IPS-11a (cell line): ENCODE data around the gene NCK1.

ENCODE experiments used
- H3K4me3 ChIP-seq: one replicate; pipeline ENCODE4 v1.5.1; 2013; ENCODE audit warnings: low read depth, low read length, control low read depth

Gene NCK1

GRCh38 chr3:136943436-136943835 lies 81.4 kb downstream of the NCK1 start:
- H3K4me3 ChIP-seq = no peak overlapping the region

GRCh38 chr3:136946978-136947377 lies 85.0 kb downstream of the NCK1 start:
- H3K4me3 ChIP-seq = no peak overlapping the region

- no peak overlapping the region for H3K4me3 ChIP-seq
Observed at GRCh38 chr3:136947477-136947876, 85.5 kb downstream of the NCK1 start.

DNA sequence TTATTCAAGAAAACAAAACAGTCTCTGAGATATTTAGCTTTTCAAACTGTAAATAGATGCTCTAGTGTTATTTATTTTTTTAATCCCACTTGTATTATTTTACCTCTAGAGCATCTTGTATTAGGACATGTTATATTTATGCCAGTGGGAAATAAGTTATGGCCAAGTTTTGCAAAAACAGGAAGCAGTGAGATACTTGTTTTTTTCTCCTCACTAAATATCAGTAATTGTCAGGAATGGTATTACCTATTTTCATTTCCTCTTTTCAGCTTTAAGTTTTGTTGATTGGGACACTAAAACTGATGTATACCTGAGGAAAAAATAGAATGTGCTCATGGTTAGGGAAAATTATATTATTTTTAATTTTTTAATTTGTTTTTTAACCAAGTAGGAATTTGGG lies 87.1 kb downstream of the NCK1 start:
- H3K4me3 ChIP-seq = no peak overlapping the region

- no peak overlapping the region for H3K4me3 ChIP-seq
Observed at GRCh38 chr3:136949708-136950107, 87.7 kb downstream of the NCK1 start.

DNA sequence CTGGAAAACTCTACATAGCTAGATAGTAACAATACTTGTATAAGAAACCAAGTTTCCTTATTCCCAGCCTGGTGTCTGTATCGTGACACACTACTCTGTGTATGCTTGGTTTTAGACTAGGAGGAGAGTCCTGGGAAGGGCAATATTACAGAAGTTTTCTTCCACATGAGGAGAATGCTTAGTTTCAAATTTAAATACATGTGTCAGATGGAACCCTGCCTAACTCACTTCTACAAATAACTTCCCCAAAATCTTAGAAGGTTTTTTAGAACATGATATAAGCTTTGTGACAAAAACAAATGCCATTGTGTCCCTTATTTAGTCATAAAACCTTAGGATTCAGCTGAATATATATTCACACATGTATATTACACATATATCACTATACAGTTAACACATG lies 88.6 kb downstream of the NCK1 start:
- H3K4me3 ChIP-seq = no peak overlapping the region

DNA sequence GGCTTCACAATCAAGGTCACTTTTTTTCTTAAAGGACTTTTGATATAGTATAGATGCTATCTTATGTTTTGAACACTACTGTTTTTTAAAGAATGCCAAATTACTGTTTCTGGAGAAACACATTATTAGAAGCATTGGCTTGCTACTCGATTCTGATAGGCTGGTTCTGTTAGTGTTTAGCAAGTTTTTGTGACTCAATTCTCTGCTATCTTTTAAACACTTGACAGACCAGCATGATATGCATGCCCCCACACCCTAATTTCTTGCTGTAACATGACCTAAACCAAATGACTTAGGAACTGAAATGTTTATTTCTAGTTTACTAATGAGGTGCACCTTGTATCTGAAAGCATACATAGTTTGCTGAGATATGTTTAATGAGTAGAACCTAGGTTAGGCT lies 90.3 kb downstream of the NCK1 start:
- H3K4me3 ChIP-seq = no peak overlapping the region

- H3K4me3 ChIP-seq = no peak overlapping the region
Observed at GRCh38 chr3:136954251-136954650, 92.2 kb downstream of the NCK1 start.

DNA sequence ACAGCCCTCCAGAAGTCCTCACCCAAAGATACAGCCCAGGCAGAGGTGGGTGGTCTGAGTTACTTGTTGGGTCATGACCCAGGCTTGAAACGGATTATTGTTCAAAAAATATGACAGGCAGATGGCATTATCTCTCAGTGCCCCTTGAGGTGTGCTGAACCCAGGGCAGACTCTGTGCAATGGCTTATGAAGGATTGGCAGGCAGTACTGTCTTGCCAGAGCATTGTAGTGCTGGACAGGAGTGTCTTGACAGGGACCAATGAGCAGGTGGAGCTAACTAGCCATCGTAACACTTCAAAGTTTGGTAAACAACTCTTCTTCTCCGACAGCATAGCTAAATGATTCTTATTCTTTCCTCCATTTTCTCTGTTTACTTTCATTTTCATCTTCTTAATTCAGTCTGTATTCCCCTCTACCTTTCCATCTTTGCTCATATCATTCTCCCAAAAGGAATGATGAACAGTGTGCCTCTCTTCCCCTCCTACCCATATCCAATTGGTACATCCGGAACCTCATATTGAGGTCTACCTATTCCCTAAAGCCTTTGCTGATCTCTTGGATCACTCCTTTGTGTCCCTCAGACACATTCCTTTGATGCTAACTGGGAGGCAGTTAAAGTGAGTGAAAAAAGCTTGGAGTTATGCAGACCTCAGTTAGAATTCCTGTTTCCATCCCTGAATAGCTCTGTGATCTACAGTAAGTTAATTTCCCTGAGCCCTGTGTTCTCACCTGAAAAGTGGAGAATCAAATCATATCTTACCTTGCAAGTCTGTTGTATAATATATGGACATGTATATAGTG lies 93.2 kb downstream of the NCK1 start:
- no peak overlapping the region for H3K4me3 ChIP-seq

DNA sequence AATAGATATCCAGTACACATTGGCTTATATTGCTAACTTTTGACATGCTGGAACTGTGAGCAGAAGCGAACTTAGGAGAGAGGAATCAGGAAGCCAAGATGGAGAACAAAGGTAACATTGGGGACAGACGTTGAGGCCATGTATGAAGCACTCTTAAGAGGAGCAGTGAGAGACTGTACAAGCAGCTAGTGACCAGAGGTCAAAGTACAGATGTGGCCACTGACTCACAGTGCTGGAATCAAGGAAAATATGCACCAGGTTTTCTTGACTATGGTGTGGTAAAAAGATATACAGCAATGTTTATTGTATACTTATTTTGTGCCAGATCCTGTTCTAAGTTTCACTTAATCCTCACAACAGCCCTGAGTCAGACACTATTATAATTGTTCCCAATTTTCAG lies 93.8 kb downstream of the NCK1 start:
- H3K4me3 ChIP-seq = no peak overlapping the region

GRCh38 chr3:136956971-136957370 lies 95.0 kb downstream of the NCK1 start:
- H3K4me3 ChIP-seq = no peak overlapping the region

DNA sequence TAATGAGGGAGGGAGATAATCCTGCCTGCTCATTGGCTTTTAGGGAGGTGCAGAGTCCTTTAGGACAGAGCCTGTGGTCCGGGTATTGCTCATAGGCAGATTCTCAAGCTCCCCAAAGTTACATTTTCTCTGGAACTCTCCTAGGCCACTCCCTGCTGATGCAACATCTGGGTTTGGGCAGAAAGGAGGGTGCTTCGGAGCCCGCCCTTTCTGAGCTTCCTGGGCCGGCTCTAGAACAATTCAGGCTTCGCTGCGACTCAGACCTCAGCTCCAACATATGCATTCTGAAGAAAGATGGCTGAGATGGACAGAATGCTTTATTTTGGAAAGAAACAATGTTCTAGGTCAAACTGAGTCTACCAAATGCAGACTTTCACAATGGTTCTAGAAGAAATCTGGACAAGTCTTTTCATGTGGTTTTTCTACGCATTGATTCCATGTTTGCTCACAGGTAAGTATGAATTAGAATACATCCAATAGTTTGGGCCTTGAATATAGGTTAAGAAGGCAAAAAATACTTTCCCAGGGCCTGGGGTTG lies 95.8 kb downstream of the NCK1 start, which contains the start of gene IL20RB:
Gene IL20RB, plus strand, starts transcription at position 233 of the 538 bp plus-strand sequence. Its CDS starts 131 bp downstream, at position 364.
- no peak within 1 kb of the TSS for H3K4me3 ChIP-seq

GRCh38 chr3:136958939-136959338 lies 96.9 kb downstream of the NCK1 start:
- no peak overlapping the region for H3K4me3 ChIP-seq

DNA sequence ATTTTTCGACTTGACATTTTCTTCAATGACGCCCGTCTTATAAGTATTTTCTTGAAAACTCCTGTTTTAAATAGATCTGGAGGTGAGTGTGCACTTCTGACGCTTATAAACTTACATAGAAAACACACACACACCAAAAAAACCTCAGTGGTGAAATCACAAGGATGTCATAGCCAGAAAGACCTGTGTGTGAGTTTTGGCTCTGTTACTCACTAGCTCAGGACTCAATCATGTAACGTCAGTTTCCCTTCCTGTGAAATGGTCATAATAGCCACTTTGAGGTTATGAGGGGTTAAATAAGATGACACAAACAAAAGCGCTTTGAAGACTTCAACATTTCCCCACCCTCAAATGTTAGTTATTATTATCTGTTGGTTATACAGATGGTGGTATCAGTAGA lies 97.6 kb downstream of the NCK1 start:
- no peak overlapping the region for H3K4me3 ChIP-seq

DNA sequence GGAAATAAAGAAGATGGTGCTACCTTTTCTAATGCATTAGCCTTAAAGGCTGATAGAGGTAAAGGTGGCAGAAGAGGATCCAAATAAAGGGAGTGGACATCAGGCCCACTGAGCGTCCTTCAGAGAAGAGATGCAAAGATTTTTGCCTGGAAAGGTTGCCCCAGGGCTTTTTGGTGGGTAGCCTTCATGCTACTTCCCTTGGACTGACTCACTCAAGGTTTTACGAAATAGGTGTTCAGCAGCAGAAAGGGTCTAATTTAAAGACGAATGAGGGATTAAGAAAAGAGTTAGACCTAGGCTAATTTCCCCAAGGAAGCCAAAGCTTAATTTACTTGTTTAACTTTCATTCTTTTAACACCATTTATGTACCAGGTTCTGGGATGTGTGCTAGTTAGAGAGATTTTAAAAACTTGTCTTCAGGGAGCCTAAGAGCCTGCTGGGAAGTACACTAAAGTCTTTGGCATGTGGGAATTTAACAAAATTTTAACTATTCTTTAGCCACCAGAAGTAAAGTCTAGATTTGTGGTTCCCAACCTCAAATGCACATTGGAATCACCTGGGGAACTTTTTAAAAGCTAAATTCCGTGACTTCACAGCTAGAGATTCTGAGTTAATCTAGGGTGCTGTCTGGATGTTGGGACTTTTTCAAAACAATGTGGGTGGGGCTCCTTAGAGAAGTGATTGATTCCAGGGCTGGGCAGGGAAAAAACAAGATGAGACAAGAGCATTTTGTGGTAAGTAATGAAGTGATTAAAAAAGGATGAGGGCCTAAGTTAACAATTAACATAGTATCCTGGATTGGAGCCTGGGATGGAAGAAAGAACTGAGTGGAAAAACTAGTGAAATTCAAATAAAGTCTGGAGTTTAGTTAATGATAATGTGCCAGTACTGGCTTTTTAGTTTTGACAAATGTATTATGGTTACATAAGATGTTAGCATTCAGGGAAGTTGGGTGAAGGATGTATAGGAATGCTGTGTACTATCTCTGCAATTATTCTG lies 99.1 kb downstream of the NCK1 start:
- no peak overlapping the region for H3K4me3 ChIP-seq

DNA sequence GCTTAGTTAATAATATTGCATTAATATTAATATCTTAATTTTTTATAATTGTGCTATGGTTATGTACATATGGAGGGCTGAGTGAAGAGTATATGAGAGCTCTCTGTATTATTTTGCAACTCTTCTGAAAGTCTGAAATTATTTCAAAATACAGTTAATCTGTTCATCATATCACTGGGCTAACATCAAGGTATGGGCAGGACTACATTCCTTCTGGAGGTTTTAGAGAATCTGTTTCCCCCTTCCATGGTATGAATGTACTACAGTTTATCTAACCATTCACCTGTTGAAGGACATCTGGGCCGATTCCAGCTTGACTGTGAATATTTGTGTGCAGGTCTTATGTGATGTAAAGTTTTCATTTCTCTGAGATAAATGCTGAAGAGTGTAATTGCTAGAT lies 100.9 kb downstream of the NCK1 start:
- no peak overlapping the region for H3K4me3 ChIP-seq

DNA sequence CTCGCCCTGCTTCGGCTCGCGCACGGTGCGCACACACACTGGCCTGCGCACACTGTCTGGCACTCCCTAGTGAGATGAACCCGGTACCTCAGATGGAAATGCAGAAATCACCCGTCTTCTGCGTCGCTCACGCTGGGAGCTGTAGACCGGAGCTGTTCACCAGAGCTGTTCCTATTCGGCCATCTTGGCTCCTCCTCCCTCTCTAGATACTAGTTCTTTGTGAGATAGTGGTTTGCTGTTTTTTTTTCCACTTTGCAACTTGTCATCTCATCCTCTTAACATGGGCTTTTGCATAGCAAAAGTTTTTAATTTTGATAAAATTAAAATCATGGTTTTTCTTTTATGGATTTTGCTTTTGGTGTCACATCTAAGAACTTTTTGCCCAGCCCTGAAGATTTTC lies 107.5 kb downstream of the NCK1 start:
- peak overlapping the region; percentile 21 for H3K4me3 ChIP-seq

DNA sequence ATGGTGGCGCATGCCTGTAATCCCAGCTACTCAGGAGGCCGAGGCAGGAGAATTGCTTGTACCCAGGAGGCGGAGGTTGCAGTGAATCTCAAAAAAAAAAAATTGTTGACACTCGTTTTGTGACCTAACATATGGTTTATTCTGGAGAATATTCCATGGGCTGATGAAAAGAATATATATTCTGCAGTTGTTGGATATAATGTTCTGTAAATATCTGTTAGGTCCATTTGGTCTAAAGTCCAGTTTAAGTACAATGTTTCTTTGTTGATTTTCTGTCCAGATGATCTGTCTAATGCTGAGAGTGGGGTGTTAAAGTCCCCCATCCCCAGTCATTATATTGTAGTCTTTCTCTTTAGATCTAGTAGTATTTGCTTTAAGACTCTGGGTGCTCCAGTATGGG lies 111.3 kb downstream of the NCK1 start:
- H3K4me3 ChIP-seq = no peak overlapping the region

DNA sequence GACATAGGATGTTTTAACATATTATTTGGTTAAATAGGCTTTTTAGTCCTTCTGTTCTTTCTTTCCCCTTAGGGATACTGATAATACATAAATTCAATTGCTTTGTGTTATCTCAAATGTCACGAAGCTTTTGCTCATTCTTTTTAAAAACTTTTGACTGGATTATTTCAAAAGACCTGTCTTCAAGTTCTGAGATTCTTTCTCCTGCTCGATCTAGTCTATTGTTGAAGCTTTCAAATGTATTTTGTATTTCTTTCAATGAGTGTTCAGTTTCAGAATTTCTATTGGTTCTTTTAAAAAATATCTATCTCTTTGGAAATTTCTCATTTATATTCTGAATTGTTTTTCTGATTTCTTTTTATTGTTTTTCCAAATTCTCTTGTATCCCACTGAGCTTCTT lies 112.7 kb downstream of the NCK1 start:
- H3K4me3 ChIP-seq = no peak overlapping the region

DNA sequence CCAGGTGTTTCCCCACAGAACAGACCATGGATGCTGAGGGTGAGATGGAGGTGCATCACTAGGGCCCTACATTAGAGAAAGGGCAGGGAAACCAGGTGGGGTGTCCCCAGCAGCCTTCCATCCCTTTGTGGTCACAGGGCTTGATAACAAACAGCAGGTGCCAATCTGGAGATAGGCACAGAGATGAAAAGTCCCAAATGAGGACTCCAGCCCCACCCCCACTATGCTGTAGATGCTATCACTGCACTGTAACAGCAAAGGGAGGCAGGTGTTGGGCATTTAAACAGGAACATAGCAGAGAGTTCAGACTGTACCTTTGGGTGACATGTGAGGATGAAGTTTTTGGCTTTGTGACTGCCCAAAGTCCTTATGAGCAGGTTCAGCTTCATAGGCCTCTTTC lies 117.2 kb downstream of the NCK1 start:
- H3K4me3 ChIP-seq = no peak overlapping the region

GRCh38 chr3:136979684-136980083 lies 117.7 kb downstream of the NCK1 start:
- no peak overlapping the region for H3K4me3 ChIP-seq

DNA sequence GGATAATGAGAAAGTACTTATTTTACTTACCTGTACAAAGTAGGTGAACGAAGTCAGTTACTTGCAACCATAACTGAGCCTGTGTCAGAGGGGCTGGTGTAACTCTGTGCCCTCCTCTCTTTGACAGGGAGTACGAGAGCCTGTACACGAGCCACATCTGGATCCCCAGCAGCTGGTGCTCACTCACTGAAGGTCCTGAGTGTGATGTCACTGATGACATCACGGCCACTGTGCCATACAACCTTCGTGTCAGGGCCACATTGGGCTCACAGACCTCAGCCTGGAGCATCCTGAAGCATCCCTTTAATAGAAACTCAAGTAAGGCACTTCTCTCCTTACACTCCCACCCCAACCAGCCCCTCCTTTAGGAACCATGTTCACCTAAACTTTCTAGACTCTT lies 120.0 kb downstream of the NCK1 start:
- no peak overlapping the region for H3K4me3 ChIP-seq
